Measurements from ENCODE around the gene ADAMTS10. TPM values are rescaled to one million over a fixed set of nuclear protein-coding genes. Genes with fewer than 3 reads are reported as not detected.
A peak's percentile ranks its signal among the peaks of the same experiment; 100 is the strongest.

ADAMTS10 gene
- total and polyA plus RNA-seq, 2 of the 13 experiments (the other 11 are each of a cell fraction or from before 2014, with no cell fraction given), result 0.49 to 1.7 TPM

GRCh38 chr19:8631425-8631819 is 20.9 kb upstream of the ADAMTS10 start (continued):
- TF ChIP-seq MIER3 (CRISPR knock-in tag; IDR thresholded peaks at IDR 0.05; ENCODE audit: borderline replicate concordance) (0 out of 2 replicates have a peak, but pooled peaks have one; percentile 43), ISL2 (CRISPR knock-in tag; IDR thresholded peaks at IDR 0.05) (peak; percentile 83; the same call in 1 of the 2 replicates), ZBTB49 (CRISPR knock-in tag; IDR thresholded peaks at IDR 0.05; ENCODE audit: borderline replicate concordance) (no peak), TMF1 (CRISPR knock-in tag; IDR thresholded peaks at IDR 0.05; ENCODE audit: low read depth) (no peak), ZNF234 (CRISPR knock-in tag; conservative IDR thresholded peaks at IDR 0.05) (no peak), ZNF430 (CRISPR knock-in tag; IDR thresholded peaks at IDR 0.05) (no peak), RFXAP (CRISPR knock-in tag; IDR thresholded peaks at IDR 0.05; ENCODE audit: borderline replicate concordance) (no peak), XRCC5 (optimal IDR thresholded peaks at IDR 0.05; ENCODE audit: low read length) (no peak), HDAC2 (CRISPR knock-in tag; IDR thresholded peaks at IDR 0.05) (peak; percentile 84), ZNF326 (CRISPR knock-in tag; IDR thresholded peaks at IDR 0.05; ENCODE audit: borderline replicate concordance) (no peak), FOXK1 (CRISPR knock-in tag; IDR thresholded peaks at IDR 0.05; ENCODE audit: borderline replicate concordance, low read depth) (peak; percentile 85), NKX3-1 (CRISPR knock-in tag; IDR thresholded peaks at IDR 0.05) (no peak), ZNF414 (CRISPR knock-in tag; IDR thresholded peaks at IDR 0.05) (peak; percentile 86; the same call in 1 of the 2 replicates), USF2 (IDR thresholded peaks at IDR 0.05; ENCODE audit: low read depth, low read length) (no peak), USF2 (CRISPR knock-in tag; IDR thresholded peaks at IDR 0.05; ENCODE audit: borderline replicate concordance) (no peak), ZNF773 (CRISPR knock-in tag; IDR thresholded peaks at IDR 0.05; ENCODE audit: borderline replicate concordance) (no peak), ZNF205 (CRISPR knock-in tag; IDR thresholded peaks at IDR 0.05) (no peak), SETDB1 (CRISPR knock-in tag; IDR thresholded peaks at IDR 0.05; ENCODE audit: borderline replicate concordance) (no peak), HNRNPH1 (optimal IDR thresholded peaks at IDR 0.05; ENCODE audit: low read depth, low read length) (no peak), CREM (IDR thresholded peaks at IDR 0.05) (peak; percentile 59; the same call in 1 of the 2 replicates), CREM (CRISPR knock-in tag; IDR thresholded peaks at IDR 0.05) (no peak), ZC3H13 (CRISPR knock-in tag; IDR thresholded peaks at IDR 0.05) (no peak), SMAD1 (CRISPR knock-in tag; IDR thresholded peaks at IDR 0.05; ENCODE audit: borderline replicate concordance, low read depth) (no peak), PBX3 (CRISPR knock-in tag; IDR thresholded peaks at IDR 0.05; ENCODE audit: borderline replicate concordance) (no peak), SKI (IDR thresholded peaks at IDR 0.05; ENCODE audit: partially characterized antibody) (peak; percentile 69)

Data from HepG2 (cell line).